Stimulated activated CD4-positive, alpha-beta T cell treated with anti-CD3 and anti-CD28 coated beads, TNF-alpha, amount 100 ng/mL, for 1 hour (primary cell): Measurements from ENCODE around the gene RHOA.
"Not testable (repeated sequence)": the region's sequence is repeated elsewhere in the genome, so short reads cannot be mapped to it uniquely, and the experiment has no call there.

ENCODE experiments used
- DNase-seq, 3 donors: peaks; one replicate each; pipeline ENCODE4 v3.0.0-alpha.2; 2020; ENCODE audit warnings: low read depth in 3 of 3, low spot score in 1 of 3

RHOA gene

DNA sequence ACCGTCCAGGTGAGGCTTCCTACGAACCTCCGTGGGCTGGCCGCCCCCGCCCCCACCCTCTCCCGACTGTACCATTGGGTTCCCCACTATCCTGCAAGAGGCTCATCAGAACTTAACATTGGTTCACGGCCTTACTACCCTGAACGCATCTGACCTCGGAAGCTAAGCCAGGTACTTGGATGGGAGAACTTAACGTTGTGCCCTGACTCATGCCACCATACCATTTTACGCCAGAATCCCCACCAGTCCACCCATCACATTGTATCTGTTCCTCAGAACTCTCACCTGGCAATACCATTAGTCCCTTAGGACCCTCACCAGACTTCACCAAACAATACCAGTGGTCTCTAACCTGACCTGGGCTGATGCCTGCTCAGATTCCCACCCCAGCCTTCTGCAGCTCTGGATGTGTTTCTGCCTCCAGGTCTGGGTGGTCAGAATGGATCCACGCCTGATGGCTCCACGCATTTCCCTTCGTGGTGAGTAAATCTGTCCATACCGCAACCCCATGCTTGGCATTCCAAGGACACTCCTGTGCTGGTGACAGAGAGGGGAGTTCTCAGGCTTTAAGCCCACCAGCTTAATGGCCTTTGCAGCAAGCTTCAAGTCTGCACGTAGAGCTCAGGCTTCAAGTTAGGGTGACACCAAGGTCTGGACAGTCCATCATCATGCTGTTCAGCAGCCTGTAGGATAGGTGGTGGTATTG is 1.0 kb upstream of the RHOA start:
- no peak for DNase-seq

DNA sequence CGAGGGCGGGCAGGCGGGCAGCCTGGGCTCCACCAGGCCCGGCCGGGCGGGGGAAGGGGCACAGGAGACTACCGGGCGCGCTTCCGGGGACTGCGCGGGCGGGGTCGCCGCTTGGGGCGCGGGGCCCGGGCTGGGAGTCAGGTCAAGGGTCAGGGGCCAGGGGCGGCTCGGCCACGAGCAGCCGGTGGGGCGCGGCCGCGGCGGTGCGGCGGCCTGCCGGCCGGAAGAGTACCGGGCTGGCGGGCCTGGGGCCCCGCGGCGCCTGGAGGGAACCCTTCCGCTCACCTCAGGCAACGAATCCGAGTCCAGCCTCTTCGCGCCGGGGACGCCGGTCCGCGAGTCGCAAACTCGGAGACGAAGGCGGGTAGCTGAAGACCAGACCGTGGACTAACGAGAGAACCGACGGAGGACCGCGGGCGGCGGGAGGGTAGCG is 225 bp downstream of the RHOA start:
- peak in 1 of 3 donors; percentile 31 for DNase-seq

- DNase-seq = no peak
These were observed 786 bp downstream of the RHOA start for GRCh38 chr3:49410846-49411534.

- no peak for DNase-seq
These were observed 1.5 kb downstream of the RHOA start for GRCh38 chr3:49410066-49410845.

- DNase-seq = no peak
These were observed 4.9 kb downstream of the RHOA start for GRCh38 chr3:49406571-49407565.

GRCh38 chr3:49405570-49405969 is 6.2 kb downstream of the RHOA start:
- DNase-seq = not testable (repeated sequence)

DNA sequence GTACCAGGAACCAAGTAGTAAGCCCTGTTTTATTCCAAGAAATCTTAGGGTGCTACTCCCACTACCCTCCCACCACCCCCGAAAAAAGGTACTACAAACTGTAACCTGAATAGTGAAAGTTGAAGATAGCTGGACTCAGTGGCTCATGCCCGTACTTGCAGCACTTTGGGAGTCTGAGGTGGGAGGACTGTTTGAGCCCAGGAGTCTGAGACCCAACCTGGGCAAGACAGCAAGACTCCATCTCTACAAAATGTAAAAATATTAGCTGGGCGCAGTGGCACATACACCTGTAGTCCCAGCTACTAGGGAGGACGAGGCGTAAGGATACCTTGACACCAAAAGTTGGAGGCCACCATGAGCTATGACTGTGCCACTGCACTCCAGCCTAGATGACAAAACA is 7.9 kb downstream of the RHOA start:
- no peak for DNase-seq

DNA sequence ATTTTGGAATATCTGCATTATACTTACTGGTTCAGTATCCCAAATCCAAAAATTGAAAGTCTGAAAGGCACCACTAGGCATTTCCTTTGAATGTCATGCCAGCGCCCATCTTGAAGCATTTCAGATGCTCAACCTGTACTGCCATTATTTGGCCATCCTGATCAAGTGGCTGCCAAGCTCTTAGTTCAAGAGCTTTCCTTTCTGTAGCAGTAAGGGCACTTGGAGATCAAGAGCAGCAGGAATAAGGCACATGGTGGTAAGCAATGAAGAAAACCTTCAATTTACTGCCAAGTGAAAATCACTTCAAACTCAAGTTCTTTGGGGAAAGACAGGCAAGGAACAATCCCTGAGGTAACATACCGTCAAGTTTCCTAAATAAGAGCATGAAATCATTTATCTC is 10.0 kb downstream of the RHOA start:
- no peak for DNase-seq

DNA sequence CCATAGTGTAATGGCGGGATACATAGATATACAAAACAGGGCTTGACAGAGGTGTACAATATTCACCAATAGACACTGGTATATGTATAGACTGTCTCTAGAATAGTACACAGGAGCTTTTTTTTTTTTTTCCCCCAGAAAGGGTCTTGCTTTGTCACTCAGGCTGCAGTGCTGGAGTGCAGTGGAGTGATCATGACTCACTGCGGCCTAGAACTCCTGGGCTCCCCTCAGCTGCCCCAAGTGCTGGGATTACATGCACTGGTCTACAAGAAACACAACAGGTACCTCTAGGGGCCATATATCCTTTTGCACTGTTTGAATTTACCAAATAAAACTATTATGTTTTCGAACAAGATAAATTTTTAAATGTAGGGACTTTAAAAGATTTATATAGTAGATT is 12.3 kb downstream of the RHOA start:
- no peak for DNase-seq

DNA sequence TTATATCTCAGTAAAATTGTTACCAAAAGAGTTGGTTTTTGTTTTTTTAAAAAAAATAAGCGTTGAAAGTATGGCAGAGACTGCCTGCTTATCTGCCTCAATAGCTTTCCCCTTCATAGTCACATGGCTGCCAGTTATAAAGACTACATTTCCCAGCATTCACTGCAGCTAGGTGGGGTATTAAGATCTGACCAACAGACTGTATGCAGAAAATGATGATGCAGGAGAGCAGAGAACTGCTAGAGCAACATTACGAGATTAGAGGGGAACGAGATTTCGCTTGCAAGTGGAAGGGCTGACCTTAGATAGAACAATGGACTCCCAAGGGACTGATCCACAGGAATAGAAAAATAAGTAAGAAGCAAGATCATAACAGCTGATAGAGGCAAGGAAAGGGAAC is 14.3 kb downstream of the RHOA start:
- no peak for DNase-seq

DNA sequence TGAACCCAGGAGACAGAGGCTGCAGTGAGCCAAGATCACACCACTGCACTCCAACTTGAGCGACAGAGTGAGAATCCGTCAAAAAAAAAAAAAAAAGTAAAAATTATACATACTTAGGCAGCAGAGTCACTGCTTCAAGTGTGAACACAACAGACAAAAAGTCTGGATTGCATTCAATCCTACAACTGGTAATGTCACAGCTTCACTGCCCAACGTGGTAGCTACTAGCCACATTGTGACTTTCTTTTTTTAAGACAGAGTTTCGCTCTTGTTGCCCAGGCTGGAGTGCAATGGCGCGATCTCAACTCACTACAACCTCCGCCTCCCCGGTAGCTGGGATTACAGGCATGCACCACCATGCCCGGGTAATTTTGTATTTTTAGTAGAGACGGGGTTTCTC is 20.5 kb downstream of the RHOA start:
- not testable (repeated sequence) for DNase-seq

DNA sequence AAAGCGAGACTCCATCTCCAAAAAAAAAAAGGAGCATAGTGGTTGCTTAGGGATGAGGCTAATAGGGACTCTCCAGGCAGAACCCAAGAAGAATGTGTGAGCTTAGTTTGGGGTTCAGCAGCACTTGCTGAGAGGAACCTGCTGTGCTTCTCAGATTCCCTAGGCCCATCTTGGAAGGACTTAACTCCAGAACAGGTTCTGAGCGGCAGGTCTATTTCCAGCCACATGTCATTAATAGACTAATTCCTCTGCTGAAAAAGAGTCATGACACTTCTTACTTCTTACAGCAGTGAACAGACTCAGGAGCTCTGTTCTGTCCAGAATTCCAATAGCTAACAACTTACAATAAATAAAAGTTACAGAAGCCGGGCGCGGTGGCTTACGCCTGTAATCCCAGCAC is 22.5 kb downstream of the RHOA start:
- no peak for DNase-seq

GRCh38 chr3:49388289-49388820 is 23.4 kb downstream of the RHOA start:
- DNase-seq = no peak

- no peak for DNase-seq
These were observed 24.1 kb downstream of the RHOA start for GRCh38 chr3:49387721-49388120.

GRCh38 chr3:49386056-49386756 is 25.6 kb downstream of the RHOA start:
- DNase-seq = no peak

DNA sequence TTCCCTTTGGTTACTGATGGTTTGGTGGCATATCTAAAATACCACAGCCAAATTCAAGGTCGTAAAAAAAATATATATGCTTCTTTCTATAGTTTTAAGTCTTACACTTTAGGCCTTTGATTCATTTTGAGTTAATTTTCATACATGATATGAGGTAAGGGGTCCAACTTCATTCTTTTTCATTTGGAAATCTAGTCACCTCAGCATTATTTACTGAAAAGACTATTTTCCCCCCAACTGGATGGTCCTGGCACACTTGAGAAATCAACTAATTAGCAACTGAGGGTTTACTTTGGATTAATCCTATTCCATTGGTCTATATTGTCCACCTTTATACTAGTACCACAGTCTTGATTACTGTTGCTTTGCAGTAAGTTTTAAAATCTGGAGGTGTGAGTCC is 26.2 kb downstream of the RHOA start:
- no peak for DNase-seq

GRCh38 chr3:49383387-49383786 is 28.4 kb downstream of the RHOA start:
- no peak for DNase-seq

DNA sequence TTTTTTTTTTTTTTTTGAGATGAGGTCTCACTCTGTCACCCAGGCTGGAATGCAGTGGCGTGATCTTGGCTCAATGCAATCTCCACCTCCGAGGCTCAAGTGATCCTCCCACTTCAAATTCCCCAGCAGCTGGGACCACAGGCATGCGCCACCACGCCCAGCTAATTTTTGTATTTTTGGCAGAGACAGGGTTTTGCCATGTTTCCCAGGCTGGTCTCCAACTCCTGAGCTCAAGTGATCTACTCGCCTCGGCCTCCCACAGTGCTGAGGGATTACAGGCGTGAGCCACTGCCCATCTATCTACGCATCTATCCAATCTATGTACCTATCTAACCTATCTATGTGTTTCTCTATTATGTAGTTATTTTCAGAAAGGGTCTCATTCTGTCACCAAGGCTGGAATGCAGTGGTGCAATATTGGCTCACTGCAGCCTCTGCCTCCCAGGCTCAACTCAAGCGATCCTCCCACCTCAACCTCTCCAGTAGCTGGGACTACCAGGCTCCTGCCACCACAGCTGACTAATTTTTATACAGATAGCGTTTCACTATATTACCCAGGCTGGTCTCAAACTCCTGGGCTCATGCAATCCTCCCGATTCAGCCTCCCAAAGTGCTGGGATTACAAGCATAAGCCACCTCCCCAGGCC is 33.4 kb downstream of the RHOA start:
- no peak for DNase-seq

DNA sequence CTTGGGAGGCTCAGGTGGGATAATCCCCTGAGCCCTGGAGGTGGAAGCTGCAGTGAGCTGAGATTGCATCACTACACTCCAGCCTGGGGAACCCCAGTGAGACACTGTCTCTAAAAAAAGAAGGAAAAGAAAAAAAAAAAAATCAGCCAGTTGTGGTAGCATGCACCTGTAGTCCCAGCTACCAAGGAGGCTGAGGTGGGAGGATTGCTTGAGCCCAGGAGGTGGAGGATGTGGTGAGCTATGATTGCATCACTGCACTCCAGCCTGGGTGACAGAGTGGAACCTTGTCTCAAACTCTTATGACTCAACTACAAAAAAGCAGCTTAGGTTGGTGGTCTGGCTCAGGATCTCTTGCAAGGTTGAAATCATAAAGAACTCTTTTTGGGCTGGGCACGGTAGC is 34.3 kb downstream of the RHOA start:
- peak in 1 of 3 donors; percentile 27 for DNase-seq
